CD4-positive, alpha-beta T cell treated with Interleukin-12 subunit alpha and Interleukin-12 subunit beta, for 1 hour (primary cell): ENCODE data around the gene CGREF1.

Experiments used
- DNase-seq: peaks from one replicate; pipeline ENCODE4 v3.0.0-alpha.2; 2020

Gene CGREF1

DNA sequence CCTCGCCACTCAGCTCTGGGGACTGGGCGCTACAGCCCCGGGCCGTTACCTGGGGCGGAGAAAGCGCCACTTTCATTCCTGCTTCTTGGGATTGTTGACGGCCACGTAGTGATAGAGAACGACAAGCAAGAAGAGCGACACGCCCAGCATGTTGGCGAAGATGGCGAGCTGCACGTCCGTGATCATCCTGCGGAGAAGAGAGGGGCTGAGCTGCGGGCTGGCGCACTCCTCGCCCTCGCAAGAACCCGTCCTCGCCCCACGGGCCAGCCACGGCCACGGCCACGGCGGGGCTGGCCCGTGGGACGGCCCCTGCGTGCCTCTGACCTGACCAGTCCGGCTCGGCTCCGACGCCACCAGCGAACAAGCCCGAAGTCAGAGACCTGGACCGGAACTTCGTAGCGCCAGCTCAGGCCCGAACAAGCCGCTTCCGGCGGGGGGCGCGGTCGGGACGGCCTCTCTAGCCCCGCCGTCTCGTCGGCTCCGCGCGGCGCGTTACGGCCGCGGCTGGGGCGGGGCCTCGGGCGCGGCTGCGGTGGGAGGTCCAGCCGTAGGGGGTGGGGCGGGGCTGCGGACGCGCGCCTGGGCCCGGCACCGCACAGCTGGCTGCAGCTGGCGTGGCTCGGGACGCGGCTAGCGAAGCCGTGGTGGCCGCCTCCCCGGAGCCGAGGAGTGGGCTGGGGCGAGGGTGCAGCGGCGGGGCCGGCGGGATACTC, 47.5 kb downstream of the CGREF1 start, which contains the start of gene OST4:
Gene OST4 (minus strand): TSS at position 378 of the 713 bp plus-strand sequence.
- DNase-seq, result peak; percentile 92

- no peak for DNase-seq
Observed at GRCh38 chr2:27070653-27071276, 48.2 kb downstream of the CGREF1 start.

GRCh38 chr2:27069961-27070618, 48.8 kb downstream of the CGREF1 start:
- no peak for DNase-seq

DNA sequence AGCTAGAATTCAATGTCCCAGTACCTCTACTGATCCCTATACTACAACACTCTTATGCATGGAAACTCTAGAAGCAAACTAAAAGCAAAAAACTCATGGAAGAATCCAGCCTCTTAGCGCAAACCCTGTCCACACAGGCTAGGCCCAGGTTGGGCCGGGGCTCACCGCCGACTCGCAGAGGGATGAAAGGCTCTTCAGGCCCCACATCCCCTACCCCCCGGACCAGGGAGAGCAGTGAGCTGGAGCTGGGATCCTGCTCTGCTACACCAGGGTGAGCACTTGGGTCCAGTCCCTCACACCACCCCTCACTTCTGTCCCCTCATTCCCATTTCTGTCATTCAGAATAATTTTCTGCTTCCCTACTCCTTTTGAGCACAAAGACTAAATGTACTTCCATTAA, 49.5 kb downstream of the CGREF1 start:
- DNase-seq, result no peak

DNA sequence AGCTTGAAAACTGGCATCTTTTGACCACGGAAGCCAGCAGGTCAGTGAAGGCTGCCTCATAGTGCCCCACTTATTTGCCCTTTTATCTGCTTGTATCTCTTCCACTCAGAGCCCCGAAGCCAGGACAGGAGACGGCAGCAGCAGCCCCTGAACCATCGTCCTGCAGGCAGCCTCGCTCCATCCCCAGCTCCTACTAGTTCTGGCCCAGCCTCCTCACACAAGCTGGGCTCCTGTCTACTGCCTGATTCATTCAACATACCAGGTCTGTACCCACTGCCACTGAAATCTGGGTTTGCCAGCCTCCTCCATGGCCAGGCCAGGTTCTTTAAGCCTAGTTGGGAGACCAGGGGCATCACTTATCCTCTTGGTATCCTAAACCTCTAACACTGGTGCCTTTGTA, 51.5 kb downstream of the CGREF1 start:
- DNase-seq, result no peak

DNA sequence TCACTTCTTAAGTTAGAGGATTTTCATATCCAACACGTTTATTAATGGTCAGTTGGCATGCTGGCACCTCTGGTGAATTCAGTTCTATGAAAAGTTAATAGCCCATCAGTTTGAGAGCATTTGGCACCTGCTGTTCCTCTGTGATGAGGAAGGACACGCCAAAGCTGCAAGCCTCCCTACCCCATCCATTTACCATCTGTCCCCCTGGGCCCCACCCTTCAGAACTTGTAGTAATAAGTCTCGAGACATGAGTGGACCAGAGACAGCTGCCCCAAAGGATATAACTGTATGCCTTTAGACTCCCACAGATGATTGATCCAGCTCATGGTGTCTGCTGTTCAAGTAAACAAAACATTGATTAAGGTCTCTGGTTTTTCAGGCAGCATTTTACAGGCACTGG, 53.8 kb downstream of the CGREF1 start:
- DNase-seq, result no peak

GRCh38 chr2:27060323-27060722, 58.6 kb downstream of the CGREF1 start:
- DNase-seq, result no peak

DNA sequence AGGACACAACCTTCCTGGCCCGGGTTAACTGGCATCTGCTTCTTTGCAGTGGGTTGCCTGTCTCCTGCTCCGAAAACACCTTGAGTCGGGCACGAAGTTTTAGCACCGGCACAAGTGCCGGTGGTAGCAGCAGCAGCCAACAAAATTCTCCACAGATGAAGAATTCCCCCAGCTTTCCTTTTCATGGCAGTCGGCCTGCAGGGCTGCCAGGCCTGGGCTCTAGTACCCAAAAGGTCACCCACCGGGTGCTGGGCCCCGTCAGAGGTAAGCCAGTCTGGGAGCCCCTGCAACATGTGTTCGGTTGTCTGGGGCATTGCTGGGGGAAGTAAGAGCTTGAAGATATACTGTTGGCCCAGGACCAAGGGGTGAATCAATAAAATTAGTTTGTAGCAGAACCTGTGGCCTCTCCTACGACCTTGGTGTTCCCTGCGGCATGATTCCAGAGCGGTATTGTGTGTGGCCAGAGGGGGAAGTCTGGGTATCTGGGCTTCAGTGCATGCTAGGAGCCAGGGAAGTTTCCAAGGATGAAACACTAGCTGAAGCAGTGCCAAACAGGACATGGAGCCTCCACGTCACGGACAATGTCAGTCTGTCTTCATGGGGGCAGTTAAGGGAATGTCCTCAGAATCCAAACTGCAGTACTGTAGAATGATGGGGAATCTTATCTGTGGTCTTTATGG, 59.6 kb downstream of the CGREF1 start:
- no peak for DNase-seq

GRCh38 chr2:27058210-27058609, 60.7 kb downstream of the CGREF1 start:
- DNase-seq, result no peak

DNA sequence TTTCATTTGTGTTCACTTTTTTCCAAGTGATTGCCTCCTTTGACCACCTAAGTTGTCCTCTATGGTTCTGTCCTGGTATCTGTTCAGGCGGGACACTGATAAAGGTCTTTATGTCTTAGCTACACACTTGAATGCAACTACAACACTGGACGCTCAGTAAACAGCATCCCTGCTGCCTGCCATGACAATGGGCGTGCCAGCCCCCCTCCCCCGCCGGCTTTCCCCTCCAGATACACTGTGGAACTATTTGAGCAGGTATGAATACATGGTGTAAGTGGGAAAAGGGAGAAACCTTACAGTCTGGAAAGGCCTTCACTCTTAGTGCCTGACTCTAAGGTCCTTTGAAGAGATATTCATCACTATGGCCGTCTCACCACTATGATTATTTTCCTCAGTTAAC, 61.7 kb downstream of the CGREF1 start:
- DNase-seq, result no peak

- DNase-seq, result no peak
Observed at GRCh38 chr2:27054721-27055120, 64.2 kb downstream of the CGREF1 start.

DNA sequence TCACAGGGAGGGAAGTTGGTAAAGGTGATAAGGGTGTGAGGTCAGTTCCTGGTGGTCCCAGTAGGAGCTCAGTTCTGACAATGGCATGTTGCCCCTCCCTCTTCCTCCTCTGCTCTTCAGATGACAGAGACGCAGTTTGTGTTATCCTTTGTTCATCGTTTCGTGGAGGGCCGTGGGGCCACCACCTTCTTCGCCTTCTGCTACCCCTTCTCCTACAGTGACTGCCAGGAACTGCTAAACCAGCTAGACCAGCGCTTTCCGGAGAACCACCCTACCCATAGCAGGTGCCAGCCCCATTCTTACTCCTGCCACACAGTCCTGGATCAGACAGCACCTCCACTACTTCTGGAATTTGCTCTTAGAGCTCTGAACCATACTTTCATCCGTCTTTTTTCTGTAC, 65.2 kb downstream of the CGREF1 start:
- DNase-seq, result no peak

DNA sequence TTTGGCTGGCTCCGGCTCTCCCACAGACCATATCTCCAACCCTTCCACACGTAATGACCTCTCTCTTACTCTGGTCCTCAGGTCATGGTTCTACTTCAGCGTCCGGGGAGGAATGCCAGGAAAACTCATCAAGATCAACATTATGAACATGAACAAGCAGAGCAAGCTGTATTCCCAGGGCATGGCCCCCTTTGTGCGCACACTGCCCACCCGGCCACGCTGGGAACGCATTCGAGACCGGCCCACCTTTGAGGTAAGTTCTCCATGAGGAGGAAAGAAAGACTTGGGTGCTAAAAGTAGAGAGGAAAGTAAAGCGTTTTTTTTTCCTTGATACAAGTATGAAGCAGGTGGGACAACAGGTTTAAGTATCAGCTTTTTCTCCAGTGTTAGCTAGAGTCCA, 65.6 kb downstream of the CGREF1 start:
- no peak for DNase-seq

DNA sequence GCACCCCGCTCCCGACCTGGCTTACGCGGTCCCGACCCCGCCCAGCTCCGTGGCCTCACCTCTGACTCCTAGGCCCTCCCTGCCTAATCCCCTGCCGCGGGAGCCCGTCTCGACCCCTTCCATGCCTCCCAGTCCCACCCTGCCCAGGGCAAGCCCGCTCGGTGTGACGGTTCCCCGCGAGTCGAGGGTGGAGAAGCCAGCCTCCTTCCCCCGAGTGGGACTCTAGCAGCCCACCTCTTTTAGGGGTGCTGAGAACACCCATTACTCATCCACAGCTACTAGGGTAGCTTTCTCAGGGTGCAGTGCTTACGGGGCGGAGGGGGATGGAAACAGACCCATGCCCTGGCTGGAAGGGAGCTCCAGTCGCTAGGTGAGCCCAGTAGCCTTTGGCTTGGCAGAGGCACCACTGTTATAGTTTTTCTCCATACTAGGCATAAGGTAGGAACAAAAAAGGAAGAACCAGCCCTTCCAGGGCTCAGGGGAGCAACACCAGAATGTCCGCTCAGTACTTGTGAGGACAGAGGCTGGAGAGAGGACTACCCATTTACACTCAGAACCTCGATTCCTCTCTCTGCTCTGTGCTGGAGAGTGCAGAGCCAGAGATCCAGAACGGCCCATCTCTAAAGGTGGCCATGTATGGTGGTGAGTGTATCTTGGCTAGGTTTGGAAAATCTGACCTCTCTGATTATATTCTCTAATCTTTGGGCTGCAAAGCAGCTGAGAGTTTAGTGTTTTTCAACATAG, 66.9 kb downstream of the CGREF1 start:
- DNase-seq, result no peak

DNA sequence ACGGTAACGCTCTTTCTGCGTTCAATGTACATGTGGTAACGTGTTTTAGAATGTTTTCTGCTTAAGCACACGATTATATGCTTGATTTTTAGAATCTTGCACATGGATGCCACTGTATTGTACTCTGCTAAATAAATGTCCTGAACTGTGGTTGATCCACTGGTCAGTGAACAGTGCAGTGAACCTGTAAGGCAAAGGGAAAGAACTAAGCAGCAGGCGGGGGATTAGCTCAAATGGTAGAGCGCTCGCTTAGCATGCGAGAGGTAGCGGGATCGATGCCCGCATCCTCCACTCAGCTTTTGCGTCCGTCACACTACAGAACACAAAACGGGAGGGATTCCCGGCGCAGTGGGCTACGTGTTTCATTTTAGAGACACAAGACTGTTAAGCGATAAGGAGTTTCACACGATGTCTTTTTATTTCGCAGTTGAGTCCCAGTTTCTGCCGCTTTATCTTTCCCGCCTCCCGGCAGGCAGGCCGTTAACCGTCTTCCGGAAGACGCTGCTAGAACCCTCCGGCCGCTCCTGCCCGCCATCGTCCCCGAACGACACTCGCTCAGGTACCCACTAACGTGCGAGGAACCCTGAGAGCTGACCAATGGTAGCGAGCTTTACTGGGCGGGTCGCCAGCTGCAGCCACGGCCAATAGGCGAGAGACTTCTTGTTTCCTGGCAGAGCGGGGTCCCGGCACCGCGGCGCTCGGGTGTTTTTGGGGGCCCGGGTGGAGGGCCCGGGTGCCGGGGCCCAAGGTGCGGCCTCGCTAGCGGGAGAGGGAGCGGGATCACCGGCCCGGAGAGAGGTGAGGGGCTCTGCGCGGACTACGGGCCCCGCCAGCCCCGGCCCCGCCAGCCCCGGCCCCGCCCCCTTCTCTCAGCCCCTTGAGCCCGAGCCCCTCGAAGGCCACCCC, 67.7 kb downstream of the CGREF1 start, which contains the start of gene AGBL5:
Gene AGBL5 (plus strand): TSS at position 673 of the 906 bp plus-strand sequence. CDS start 1,291 bp downstream, outside the sequence.
- DNase-seq, result peak; percentile 98
